GM18508 (cell line): Measurements from ENCODE around the gene FEZF1.

Experiments
- ATAC-seq: cut with Tn5 transposase; IDR thresholded peaks from one replicate; pipeline ENCODE4 v1.9.1; 2021; ENCODE audit warnings: moderate number of reproducible peaks; ENCODE audit not compliant: insufficient read depth, unreplicated experiment

The FEZF1 gene

GRCh38 chr7:122304319-122304975 is at the start of gene FEZF1:
TSS of gene FEZF1 (minus strand) at chr7:122304750. CDS start at chr7:122304437, 313 bp downstream.
- ATAC-seq, result no peak

GRCh38 chr7:122352454-122352853 is 47.9 kb upstream of the FEZF1 start:
- no peak for ATAC-seq

GRCh38 chr7:122350701-122351100 is 46.2 kb upstream of the FEZF1 start:
- ATAC-seq, result no peak

- ATAC-seq, result no peak
Measured at GRCh38 chr7:122344303-122344620, 39.7 kb upstream of the FEZF1 start.

- no peak for ATAC-seq
Measured at GRCh38 chr7:122343601-122344302, 39.2 kb upstream of the FEZF1 start.

GRCh38 chr7:122340427-122340826 is 35.9 kb upstream of the FEZF1 start:
- no peak for ATAC-seq

- ATAC-seq, result no peak
Measured at GRCh38 chr7:122339145-122339904, 34.8 kb upstream of the FEZF1 start.

GRCh38 chr7:122337011-122337410 is 32.5 kb upstream of the FEZF1 start:
- no peak for ATAC-seq

GRCh38 chr7:122329145-122329802 is 24.7 kb upstream of the FEZF1 start:
- ATAC-seq, result no peak

- no peak for ATAC-seq
Measured at GRCh38 chr7:122327969-122328368, 23.4 kb upstream of the FEZF1 start.

- ATAC-seq, result no peak
Measured at GRCh38 chr7:122316467-122317388, 12.2 kb upstream of the FEZF1 start.

GRCh38 chr7:122315507-122316466 is 11.2 kb upstream of the FEZF1 start:
- ATAC-seq, result no peak

- no peak for ATAC-seq
Measured at GRCh38 chr7:122314284-122314683, 9.7 kb upstream of the FEZF1 start.

GRCh38 chr7:122312789-122313188 is 8.2 kb upstream of the FEZF1 start:
- ATAC-seq, result no peak

- no peak for ATAC-seq
Measured at GRCh38 chr7:122311734-122312450, 7.3 kb upstream of the FEZF1 start.

- ATAC-seq, result no peak
Measured at GRCh38 chr7:122311050-122311700, 6.6 kb upstream of the FEZF1 start.

- ATAC-seq, result no peak
Measured at GRCh38 chr7:122310119-122311021, 5.8 kb upstream of the FEZF1 start.
